ENCODE measurements around the gene ZNF229. TPM values are rescaled to one million over a fixed set of nuclear protein-coding genes. Genes with fewer than 3 reads are reported as not detected.
"Not testable (repeated sequence)": the region's sequence is repeated elsewhere in the genome, so short reads cannot be mapped to it uniquely, and the experiment has no call there.

Gene ZNF229
- total RNA-seq, 2 experiments from 2014 or later, result 0.60 to 0.77 TPM

GRCh38 chr19:44401139-44402115 lies 46.8 kb downstream of the ZNF229 start, which contains the start of gene ZNF285:
TSS of gene ZNF285 (minus strand) at chr19:44401608. CDS start at chr19:44397213, 4,395 bp downstream.
- H3K9me3 Mint-ChIP-seq, result peaks cover 38% of the 10 kb centered on the region
- ChIA-PET POLR2A (no interaction called here), CTCF (interaction anchor here (0.6 kb wide), 1 partner anchor 189 kb away, joined by 4 read pairs; no protein-coding TSS in a partner anchor)
- peak within 1 kb of the TSS; percentile 84 for H3K4me3 Mint-ChIP-seq
- peak within 1 kb of the TSS; percentile 58 for H3K27ac Mint-ChIP-seq
- DNase-seq, result peak; percentile 87
- peaks cover 9% of the 10 kb centered on the region for H3K4me1 Mint-ChIP-seq
- no peaks in the 10 kb centered on the region for H3K27me3 Mint-ChIP-seq
- peaks cover 18% of the 10 kb centered on the region for H3K36me3 Mint-ChIP-seq (ENCODE audit: low read depth)

- H3K27me3 Mint-ChIP-seq, H3K27ac Mint-ChIP-seq, H3K4me3 Mint-ChIP-seq, DNase-seq, POLR2A ChIA-PET, H3K4me1 Mint-ChIP-seq, CTCF ChIA-PET: not testable (repeated sequence)
- Mint-ChIP-seq H3K9me3 (peaks cover 51% of the 10 kb centered on the region), H3K36me3 (ENCODE audit: low read depth) (peaks cover 16% of the 10 kb centered on the region)
Measured at GRCh38 chr19:44389268-44389667, 59.0 kb downstream of the ZNF229 start.

Other genes with a start within 250 kb of the ZNF229 start
- gene ZNF227, start 235.9 kb downstream of the ZNF229 start, total RNA-seq, result 10 to 100 TPM; 29.8 to 30.7 TPM
- gene ZNF233, start 188.6 kb downstream of the ZNF229 start, total RNA-seq, result under 1 TPM; 0.69 to 0.85 TPM
- gene ZNF235, start 143.4 kb downstream of the ZNF229 start, total RNA-seq, result 1 to 10 TPM; 4.9 to 5.5 TPM
- not detected for gene ZNF112, start 91.8 kb downstream of the ZNF229 start, total RNA-seq
- gene ZNF285, start 46.9 kb downstream of the ZNF229 start, total RNA-seq, result 1 to 10 TPM; 1.4 to 2.2 TPM
- 10 to 100 TPM in 1 of 2 experiments, 1 to 10 TPM in 1; 9.6 to 11.7 TPM for gene ZNF180, start 52.0 kb upstream of the ZNF229 start, total RNA-seq
- not detected for gene CEACAM20, start 81.2 kb upstream of the ZNF229 start, total RNA-seq
- gene IGSF23, start 165.1 kb upstream of the ZNF229 start, total RNA-seq, result not detected
- 1 to 10 TPM; 1.9 TPM for gene PVR, start 195.4 kb upstream of the ZNF229 start, total RNA-seq
- gene CEACAM19, start 223.0 kb upstream of the ZNF229 start, total RNA-seq, result under 1 TPM in 1 of 2 experiments, not detected in 1; 0.23 TPM

All from activated CD4-positive, alpha-beta T cell treated with anti-CD3 and anti-CD28 coated beads, Interleukin-2, amount 10 ng/mL, durations not matched to agents 7 days and 5 days (primary cell).